ENCODE results near the gene THADA. TPM values are rescaled to one million over a fixed set of nuclear protein-coding genes. Genes with fewer than 3 reads are reported as not detected.
"Not testable (repeated sequence)": the region's sequence is repeated elsewhere in the genome, so short reads cannot be mapped to it uniquely, and the experiment has no call there.

The THADA gene
- total RNA-seq, 1 donor from 2014 or later: 19.4 TPM

GRCh38 chr2:43389581-43390466 lies 206.0 kb downstream of the THADA start:
- TF ChIP-seq, protein P1, sequence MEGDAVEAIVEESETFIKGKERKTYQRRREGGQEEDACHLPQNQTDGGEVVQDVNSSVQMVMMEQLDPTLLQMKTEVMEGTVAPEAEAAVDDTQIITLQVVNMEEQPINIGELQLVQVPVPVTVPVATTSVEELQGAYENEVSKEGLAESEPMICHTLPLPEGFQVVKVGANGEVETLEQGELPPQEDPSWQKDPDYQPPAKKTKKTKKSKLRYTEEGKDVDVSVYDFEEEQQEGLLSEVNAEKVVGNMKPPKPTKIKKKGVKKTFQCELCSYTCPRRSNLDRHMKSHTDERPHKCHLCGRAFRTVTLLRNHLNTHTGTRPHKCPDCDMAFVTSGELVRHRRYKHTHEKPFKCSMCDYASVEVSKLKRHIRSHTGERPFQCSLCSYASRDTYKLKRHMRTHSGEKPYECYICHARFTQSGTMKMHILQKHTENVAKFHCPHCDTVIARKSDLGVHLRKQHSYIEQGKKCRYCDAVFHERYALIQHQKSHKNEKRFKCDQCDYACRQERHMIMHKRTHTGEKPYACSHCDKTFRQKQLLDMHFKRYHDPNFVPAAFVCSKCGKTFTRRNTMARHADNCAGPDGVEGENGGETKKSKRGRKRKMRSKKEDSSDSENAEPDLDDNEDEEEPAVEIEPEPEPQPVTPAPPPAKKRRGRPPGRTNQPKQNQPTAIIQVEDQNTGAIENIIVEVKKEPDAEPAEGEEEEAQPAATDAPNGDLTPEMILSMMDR (IDR thresholded peaks at IDR 0.05; ENCODE audit: unreplicated experiment): no peak
- Mint-ChIP-seq H3K27me3 (ENCODE audit: unreplicated experiment) (no peaks in the 10 kb centered on the region), H3K4me3 (ENCODE audit: unreplicated experiment) (no peak overlapping the region), H3K27ac (ENCODE audit: unreplicated experiment) (no peak overlapping the region), H3K36me3 (ENCODE audit: low read depth, unreplicated experiment) (no peaks in the 10 kb centered on the region), H3K4me1 (ENCODE audit: unreplicated experiment) (no peaks in the 10 kb centered on the region), H3K9me3 (ENCODE audit: unreplicated experiment) (no peaks in the 10 kb centered on the region)
- no peak for DNase-seq (ENCODE audit: low spot score)

DNA sequence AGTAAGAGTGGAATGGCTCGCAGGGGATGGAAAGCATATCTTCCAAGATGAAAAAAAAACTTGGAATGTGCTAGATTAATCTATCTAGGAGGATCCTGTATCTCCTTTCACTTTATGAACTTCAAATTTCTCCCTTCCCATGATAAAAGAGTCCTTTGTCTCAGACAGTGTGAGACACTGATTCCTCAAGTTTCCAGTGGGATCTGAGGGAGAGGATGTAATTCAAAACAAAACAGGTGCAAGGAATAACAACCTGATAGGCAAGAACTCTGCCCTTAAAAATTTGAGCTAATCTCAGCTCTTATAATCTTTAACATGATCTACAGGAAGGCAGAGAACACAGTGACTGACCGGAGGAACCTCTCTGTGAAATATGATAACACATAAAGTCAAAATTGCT lies 207.5 kb downstream of the THADA start:
- H3K4me1 Mint-ChIP-seq (ENCODE audit: unreplicated experiment): no peaks in the 10 kb centered on the region
- DNase-seq (ENCODE audit: low spot score): no peak
- H3K36me3 Mint-ChIP-seq (ENCODE audit: low read depth, unreplicated experiment): no peaks in the 10 kb centered on the region
- H3K27ac Mint-ChIP-seq (ENCODE audit: unreplicated experiment): no peak overlapping the region
- TF ChIP-seq, protein P1 (IDR thresholded peaks at IDR 0.05; ENCODE audit: unreplicated experiment): no peak
- H3K4me3 Mint-ChIP-seq (ENCODE audit: unreplicated experiment): no peak overlapping the region
- H3K9me3 Mint-ChIP-seq (ENCODE audit: unreplicated experiment): no peaks in the 10 kb centered on the region
- no peaks in the 10 kb centered on the region for H3K27me3 Mint-ChIP-seq (ENCODE audit: unreplicated experiment)

- H3K4me3 Mint-ChIP-seq (ENCODE audit: unreplicated experiment): no peak overlapping the region
- no peaks in the 10 kb centered on the region for H3K9me3 Mint-ChIP-seq (ENCODE audit: unreplicated experiment)
- no peaks in the 10 kb centered on the region for H3K36me3 Mint-ChIP-seq (ENCODE audit: low read depth, unreplicated experiment)
- TF ChIP-seq, protein P1 (IDR thresholded peaks at IDR 0.05; ENCODE audit: unreplicated experiment): no peak
- no peaks in the 10 kb centered on the region for H3K4me1 Mint-ChIP-seq (ENCODE audit: unreplicated experiment)
- no peak for DNase-seq (ENCODE audit: low spot score)
- H3K27me3 Mint-ChIP-seq (ENCODE audit: unreplicated experiment): no peaks in the 10 kb centered on the region
- H3K27ac Mint-ChIP-seq (ENCODE audit: unreplicated experiment): no peak overlapping the region
Observed at GRCh38 chr2:43387092-43388062, 208.5 kb downstream of the THADA start.

- H3K27me3 Mint-ChIP-seq (ENCODE audit: unreplicated experiment); H3K4me3 Mint-ChIP-seq (ENCODE audit: unreplicated experiment); H3K27ac Mint-ChIP-seq (ENCODE audit: unreplicated experiment); H3K36me3 Mint-ChIP-seq (ENCODE audit: low read depth, unreplicated experiment); H3K9me3 Mint-ChIP-seq (ENCODE audit: unreplicated experiment); DNase-seq (ENCODE audit: low spot score); H3K4me1 Mint-ChIP-seq (ENCODE audit: unreplicated experiment): not testable (repeated sequence)
Observed at GRCh38 chr2:43386679-43387078, 209.2 kb downstream of the THADA start.

DNA sequence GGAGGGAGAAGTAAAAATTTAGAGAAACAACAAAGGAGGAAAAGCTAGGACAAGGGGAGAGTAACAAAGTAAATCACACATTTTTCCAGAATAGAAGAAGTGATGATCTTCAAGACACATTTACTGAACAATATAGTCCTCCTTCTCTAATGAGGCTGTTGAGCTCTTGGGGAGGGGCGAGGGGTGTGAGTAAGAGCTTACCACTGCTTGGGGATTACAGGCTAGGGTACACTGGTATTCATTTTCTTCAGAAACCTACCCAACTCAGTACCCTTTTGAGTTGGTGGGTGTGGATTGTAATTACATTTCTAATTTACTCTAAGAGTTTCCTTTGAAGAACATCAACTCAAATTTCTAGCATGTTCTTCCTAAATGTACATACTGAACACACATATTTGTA lies 211.7 kb downstream of the THADA start:
- no peaks in the 10 kb centered on the region for H3K36me3 Mint-ChIP-seq (ENCODE audit: low read depth, unreplicated experiment)
- H3K9me3 Mint-ChIP-seq (ENCODE audit: unreplicated experiment): no peaks in the 10 kb centered on the region
- DNase-seq (ENCODE audit: low spot score): no peak
- TF ChIP-seq, protein P1 (IDR thresholded peaks at IDR 0.05; ENCODE audit: unreplicated experiment): no peak
- no peak overlapping the region for H3K27ac Mint-ChIP-seq (ENCODE audit: unreplicated experiment)
- H3K27me3 Mint-ChIP-seq (ENCODE audit: unreplicated experiment): no peaks in the 10 kb centered on the region
- H3K4me3 Mint-ChIP-seq (ENCODE audit: unreplicated experiment): no peak overlapping the region
- no peaks in the 10 kb centered on the region for H3K4me1 Mint-ChIP-seq (ENCODE audit: unreplicated experiment)
